ENCODE data around the gene NEFH. TPM values are rescaled to one million over a fixed set of nuclear protein-coding genes. Genes with fewer than 3 reads are reported as not detected.

Gene NEFH
- total RNA-seq, 1 experiment from 2014 or later, result not detected

GRCh38 chr22:29482253-29482652 is 2.2 kb downstream of the NEFH start (continued):
- TF ChIP-seq POLR2A (IDR thresholded peaks at IDR 0.05; ENCODE audit: borderline replicate concordance, extremely low read depth, insufficient read depth, insufficient read length) (no peak), FOSL1 (IDR thresholded peaks at IDR 0.05; ENCODE audit: low read depth) (no peak), EZH2 (IDR thresholded peaks at IDR 0.05) (no peak)

GRCh38 chr22:29482726-29483125 is 2.7 kb downstream of the NEFH start:
- Histone ChIP-seq H3K4me3 (replicated peaks in 1 of 2; ENCODE audit: low read depth in 1 of 2, low read length in 2 of 2) (no peak overlapping the region), H3K4me2 (ENCODE audit: low read length) (no peak overlapping the region), H3K4me1 (ENCODE audit: control insufficient read depth in 1 of 2, insufficient read depth in 2 of 2, low read length in 2 of 2) (peaks cover 0 to 11% of the 10 kb centered on the region in 2 experiments; a peak in 2 of 4 replicates), H3K79me2 (ENCODE audit: insufficient read depth, low read length) (no peaks in the 10 kb centered on the region), H3K9me3 (ENCODE audit: control insufficient read depth in 1 of 2, insufficient read depth in 1 of 2, low read depth in 1 of 2, low read length in 2 of 2) (no peaks in the 10 kb centered on the region), H3K9me2 (ENCODE audit: insufficient read depth) (no peaks in the 10 kb centered on the region), H2AFZ (ENCODE audit: low read depth, low read length, poor library complexity, severe bottlenecking) (no peak overlapping the region), H4K20me1 (ENCODE audit: insufficient read depth) (no peaks in the 10 kb centered on the region), H3K9ac (ENCODE audit: low read length) (no peak overlapping the region), H3K27me3 (ENCODE audit: insufficient read depth, low read length) (no peaks in the 10 kb centered on the region; the same call in 1 of the 2 replicates), H3K36me3 (ENCODE audit: control insufficient read depth in 1 of 2, insufficient read depth in 2 of 2, low read length in 2 of 2) (no peaks in the 10 kb centered on the region), H3K27ac (ENCODE audit: low read depth, low read length) (no peak overlapping the region)
- ChIA-PET CTCF (interaction anchor here (1.4 to 1.8 kb wide), 2 partner anchors 10 to 12 kb away, joined by 3 to 7 read pairs; no protein-coding TSS in a partner anchor), RAD21 (ENCODE audit: low non-redundant PET in 1 of 2, low total read pairs in 2 of 2, uncharacterized antibody in 2 of 2, unreplicated experiment in 2 of 2) (no interaction called here), POLR2A (no interaction called here)
- DNase-seq (ENCODE audit: low read depth, low spot score) (no peak), ATAC-seq (no peak)
- BruUV-seq (replicated peaks), result no TSS peak
- intact Hi-C loops (cut with micrococcal nuclease), result no loop called here
- TF ChIP-seq SIN3A (IDR thresholded peaks at IDR 0.05; ENCODE audit: low read depth), result no peak
- no peak for TF ChIP-seq POLR2A (IDR thresholded peaks at IDR 0.05; ENCODE audit: borderline replicate concordance, extremely low read depth, insufficient read depth, insufficient read length)
- no peak for TF ChIP-seq TCF7L2 (IDR thresholded peaks at IDR 0.05; ENCODE audit: borderline replicate concordance, extremely low read depth, insufficient read depth, insufficient read length)
- no peak for TF ChIP-seq ZFX (IDR thresholded peaks at IDR 0.05)
- no peak for TF ChIP-seq YY1 (IDR thresholded peaks at IDR 0.05; ENCODE audit: extremely low read depth, insufficient replicate concordance, low read depth, low read length)
- TF ChIP-seq ELF1 (IDR thresholded peaks at IDR 0.05; ENCODE audit: borderline replicate concordance, low read depth), result no peak
- no peak for TF ChIP-seq CEBPB (IDR thresholded peaks at IDR 0.05; ENCODE audit: low read depth)
- no peak for TF ChIP-seq ZBTB33 (IDR thresholded peaks at IDR 0.05; ENCODE audit: extremely low read depth, insufficient replicate concordance, low read length)
- no peak for TF ChIP-seq REST (IDR thresholded peaks at IDR 0.05; ENCODE audit: low read depth)
- no peak for TF ChIP-seq CBX3 (IDR thresholded peaks at IDR 0.05; ENCODE audit: low read depth)
